SU-DHL-6 (cell line): ENCODE results near the gene L3MBTL1.

Experiments used
- H2AFZ ChIP-seq: fragments of 200-600 bp; sonication (generic); 2 replicates; pipeline ENCODE4 v1.6.1; 2014; ENCODE audit warnings: low read depth, mild to moderate bottlenecking, moderate library complexity, mixed read lengths, antibody characterized with exemption, low read length; ENCODE audit not compliant: severe bottlenecking
- H3F3A ChIP-seq: fragments of 200-600 bp; shearing (Covaris generic); 2 replicates; pipeline ENCODE4 v1.6.0; 2016; ENCODE audit warnings: antibody characterized with exemption, mild to moderate bottlenecking; ENCODE audit not compliant: insufficient read depth
- H3K27ac ChIP-seq: fragments of 200-600 bp; sonication (generic); 2 replicates; pipeline ENCODE4 v1.5.1; 2016; ENCODE audit warnings: low read depth, mild to moderate bottlenecking, low read length, moderate library complexity, mixed read lengths
- H3K27me3 ChIP-seq: fragments of 200-600 bp; sonication (generic), shearing (Covaris generic); 2 replicates; pipeline ENCODE4 v1.6.0; 2014; ENCODE audit warnings: mild to moderate bottlenecking, low read length
- H3K36me3 ChIP-seq: fragments of 200-600 bp; sonication (generic); 2 replicates; pipeline ENCODE4 v1.6.1; 2014; ENCODE audit warnings: mild to moderate bottlenecking, low read length, mixed read lengths
- H3K4me2 ChIP-seq: fragments of 300-600, 200-600 bp; shearing (Covaris generic), sonication (generic); 2 replicates; pipeline ENCODE4 v1.6.0; 2014; ENCODE audit warnings: low read length, low read depth, mild to moderate bottlenecking; ENCODE audit not compliant: poor library complexity, severe bottlenecking
- H3K4me3 ChIP-seq: fragments of 200-600 bp; sonication (generic); 2 replicates; pipeline ENCODE4 v1.5.1; 2014; ENCODE audit warnings: antibody characterized with exemption, low read length, mild to moderate bottlenecking, mixed read lengths; ENCODE audit not compliant: insufficient read depth, poor library complexity, severe bottlenecking
- H3K79me2 ChIP-seq: fragments of 200-600 bp; sonication (generic); 2 replicates; pipeline ENCODE4 v1.6.1; 2014; ENCODE audit warnings: mild to moderate bottlenecking, low read length, moderate library complexity; ENCODE audit not compliant: insufficient read depth
- H3K9ac ChIP-seq: fragments of 200-600 bp; sonication (generic); 2 replicates; pipeline ENCODE4 v1.7.0; 2014; ENCODE audit warnings: mild to moderate bottlenecking, low read length
- H3K9me2 ChIP-seq: fragments of 200-600 bp; sonication (generic); replicated peaks from 2 replicates; pipeline ENCODE4 v1.6.1; 2014; ENCODE audit warnings: low read length; ENCODE audit not compliant: insufficient read depth
- H3K9me3 ChIP-seq: fragments of 200-600 bp; sonication (generic); 2 replicates; pipeline ENCODE4 v1.6.1; 2014; ENCODE audit warnings: low read length, mixed read lengths; ENCODE audit not compliant: insufficient read depth
- H4K20me1 ChIP-seq: fragments of 200-600 bp; sonication (generic); 2 replicates; pipeline ENCODE4 v1.6.1; 2014; ENCODE audit warnings: low read depth, mild to moderate bottlenecking, antibody characterized with exemption, low read length, moderate library complexity, mixed read lengths
- CTCF ChIP-seq: fragments of 200-600 bp; sonication (generic); IDR thresholded peaks from one replicate; pipeline ENCODE4 v1.5.1; 2017; ENCODE audit warnings: antibody characterized with exemption, mild to moderate bottlenecking, low read length, moderate library complexity; ENCODE audit not compliant: insufficient read depth, poor library complexity, severe bottlenecking
- EZH2phosphoT487 ChIP-seq: fragments of 200-600 bp; sonication (generic), shearing (Covaris generic); conservative IDR thresholded peaks from 2 replicates; pipeline ENCODE4 v1.6.1; 2018; ENCODE audit warnings: mild to moderate bottlenecking, antibody characterized with exemption, low read length, moderate library complexity, mixed read lengths

The L3MBTL1 gene

DNA sequence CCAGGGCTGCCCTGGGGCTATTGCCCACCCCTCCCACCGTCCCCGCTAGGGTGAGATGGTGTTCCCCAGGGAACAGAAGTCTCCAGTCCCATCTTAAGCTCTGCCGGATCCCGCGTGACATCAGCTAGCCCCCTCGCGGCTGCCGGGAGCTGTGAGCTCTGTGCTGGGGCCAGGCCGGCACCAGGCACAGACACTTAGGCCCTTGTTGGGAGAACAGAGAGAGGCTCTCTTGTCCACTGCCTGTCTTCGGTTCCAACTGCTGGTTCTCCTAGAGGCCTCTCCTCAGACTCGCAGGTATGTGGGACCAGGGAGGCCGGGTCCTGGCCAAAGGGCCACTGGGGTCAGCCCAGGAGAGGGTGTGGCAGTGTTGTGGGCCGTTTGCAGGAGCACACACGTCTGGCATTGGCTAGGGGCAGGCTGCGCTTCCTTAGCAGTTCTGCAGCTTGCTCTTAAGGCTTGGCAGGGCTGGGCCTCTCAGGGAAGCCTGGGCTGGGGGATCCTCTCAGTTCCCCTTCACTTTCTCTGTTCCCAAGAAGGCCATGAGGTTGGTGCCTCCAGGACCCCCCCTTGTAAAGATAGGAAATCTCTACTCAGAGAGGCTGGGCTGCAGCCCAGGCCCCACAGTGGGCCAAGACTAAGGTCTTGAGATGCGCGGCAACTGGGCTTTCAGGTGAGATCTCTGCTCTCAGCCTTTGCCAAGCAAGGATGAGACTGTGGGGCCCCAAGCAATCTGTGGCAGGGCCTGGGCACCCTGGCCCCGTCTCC is 57.7 kb downstream of the L3MBTL1 start:
- Histone ChIP-seq H3K9ac (no peak overlapping the region), H3K9me3 (no peaks in the 10 kb centered on the region), H3K4me2 (no peak overlapping the region), H3K27me3 (no peaks in the 10 kb centered on the region), H3F3A (no peaks in the 10 kb centered on the region), H3K36me3 (no peaks in the 10 kb centered on the region), H4K20me1 (no peaks in the 10 kb centered on the region), H3K27ac (no peak overlapping the region), H2AFZ (no peak overlapping the region), H3K79me2 (no peaks in the 10 kb centered on the region), H3K9me2 (no peaks in the 10 kb centered on the region), H3K4me3 (no peak overlapping the region)
- TF ChIP-seq EZH2phosphoT487 (no peak), CTCF (no peak)

DNA sequence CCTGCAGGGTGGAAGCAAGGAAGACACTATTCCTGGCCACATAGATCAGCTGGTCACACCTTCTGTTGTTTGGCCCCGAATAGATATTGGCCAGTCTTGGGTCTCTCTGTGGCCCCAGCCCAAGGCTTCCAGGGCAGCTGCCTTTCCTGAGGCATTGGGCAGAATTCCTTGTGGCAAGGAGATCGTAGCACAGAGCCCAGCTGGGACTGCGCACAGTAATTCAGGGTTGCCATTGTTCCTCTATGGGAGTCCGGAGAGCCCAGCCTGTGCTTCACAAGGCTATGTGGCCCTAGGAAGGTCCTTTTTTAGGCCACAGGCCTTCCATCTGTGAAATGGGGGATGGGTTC is 58.2 kb downstream of the L3MBTL1 start:
- H3K9me3 ChIP-seq = no peaks in the 10 kb centered on the region
- no peaks in the 10 kb centered on the region for H4K20me1 ChIP-seq
- no peak overlapping the region for H3K27ac ChIP-seq
- H2AFZ ChIP-seq = no peak overlapping the region
- no peaks in the 10 kb centered on the region for H3K9me2 ChIP-seq
- H3K36me3 ChIP-seq = no peaks in the 10 kb centered on the region
- no peak for TF ChIP-seq CTCF
- no peak for TF ChIP-seq EZH2phosphoT487
- H3K4me2 ChIP-seq = no peak overlapping the region
- no peaks in the 10 kb centered on the region for H3K27me3 ChIP-seq
- no peak overlapping the region for H3K9ac ChIP-seq
- H3F3A ChIP-seq = no peaks in the 10 kb centered on the region
- no peak overlapping the region for H3K4me3 ChIP-seq
- no peaks in the 10 kb centered on the region for H3K79me2 ChIP-seq

- Histone ChIP-seq H4K20me1 (no peaks in the 10 kb centered on the region), H2AFZ (no peak overlapping the region), H3K4me2 (no peak overlapping the region), H3K36me3 (no peaks in the 10 kb centered on the region), H3F3A (no peaks in the 10 kb centered on the region), H3K27me3 (no peaks in the 10 kb centered on the region), H3K4me3 (no peak overlapping the region), H3K27ac (no peak overlapping the region), H3K9me3 (no peaks in the 10 kb centered on the region), H3K79me2 (no peaks in the 10 kb centered on the region), H3K9me2 (no peaks in the 10 kb centered on the region), H3K9ac (no peak overlapping the region)
- no peak for TF ChIP-seq CTCF
Observed at GRCh38 chr20:43567477-43567876, 60.0 kb downstream of the L3MBTL1 start.
